ENCODE measurements around the gene CCR1. TPM values are rescaled to one million over a fixed set of nuclear protein-coding genes. Genes with fewer than 3 reads are reported as not detected.

CCR1 gene
- total RNA-seq, 1 donor from 2014 or later = 1.3 TPM

DNA sequence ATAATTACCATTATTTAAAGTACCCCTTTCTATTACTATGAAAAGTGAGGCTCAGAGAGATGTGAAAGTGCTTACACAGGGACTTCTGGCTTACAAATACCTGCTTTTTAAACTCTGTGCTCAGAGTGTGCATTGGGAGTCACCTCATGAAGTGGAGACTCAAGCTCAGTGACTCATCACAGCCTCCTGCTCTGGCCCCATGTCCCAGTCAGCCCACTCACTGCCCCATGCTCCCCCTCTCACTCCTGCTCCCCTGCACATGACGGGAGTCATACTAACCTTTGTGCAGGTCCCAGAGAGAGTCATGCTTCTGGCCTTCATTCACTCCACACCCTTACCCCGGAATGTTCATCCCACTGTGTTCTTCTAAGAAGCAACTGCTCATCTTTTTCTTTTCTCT lies 20.2 kb downstream of the CCR1 start:
- DNase-seq (ENCODE audit: extremely low spot score, unreplicated experiment) = no peak
- TF ChIP-seq, protein P1, sequence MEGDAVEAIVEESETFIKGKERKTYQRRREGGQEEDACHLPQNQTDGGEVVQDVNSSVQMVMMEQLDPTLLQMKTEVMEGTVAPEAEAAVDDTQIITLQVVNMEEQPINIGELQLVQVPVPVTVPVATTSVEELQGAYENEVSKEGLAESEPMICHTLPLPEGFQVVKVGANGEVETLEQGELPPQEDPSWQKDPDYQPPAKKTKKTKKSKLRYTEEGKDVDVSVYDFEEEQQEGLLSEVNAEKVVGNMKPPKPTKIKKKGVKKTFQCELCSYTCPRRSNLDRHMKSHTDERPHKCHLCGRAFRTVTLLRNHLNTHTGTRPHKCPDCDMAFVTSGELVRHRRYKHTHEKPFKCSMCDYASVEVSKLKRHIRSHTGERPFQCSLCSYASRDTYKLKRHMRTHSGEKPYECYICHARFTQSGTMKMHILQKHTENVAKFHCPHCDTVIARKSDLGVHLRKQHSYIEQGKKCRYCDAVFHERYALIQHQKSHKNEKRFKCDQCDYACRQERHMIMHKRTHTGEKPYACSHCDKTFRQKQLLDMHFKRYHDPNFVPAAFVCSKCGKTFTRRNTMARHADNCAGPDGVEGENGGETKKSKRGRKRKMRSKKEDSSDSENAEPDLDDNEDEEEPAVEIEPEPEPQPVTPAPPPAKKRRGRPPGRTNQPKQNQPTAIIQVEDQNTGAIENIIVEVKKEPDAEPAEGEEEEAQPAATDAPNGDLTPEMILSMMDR (conservative IDR thresholded peaks at IDR 0.05) = no peak
- Mint-ChIP-seq H3K4me1 (ENCODE audit: unreplicated experiment) (no peaks in the 10 kb centered on the region), H3K9me3 (no peaks in the 10 kb centered on the region), H3K27ac (no peak overlapping the region), H3K36me3 (no peaks in the 10 kb centered on the region), H3K27me3 (no peaks in the 10 kb centered on the region), H3K4me3 (no peak overlapping the region)

DNA sequence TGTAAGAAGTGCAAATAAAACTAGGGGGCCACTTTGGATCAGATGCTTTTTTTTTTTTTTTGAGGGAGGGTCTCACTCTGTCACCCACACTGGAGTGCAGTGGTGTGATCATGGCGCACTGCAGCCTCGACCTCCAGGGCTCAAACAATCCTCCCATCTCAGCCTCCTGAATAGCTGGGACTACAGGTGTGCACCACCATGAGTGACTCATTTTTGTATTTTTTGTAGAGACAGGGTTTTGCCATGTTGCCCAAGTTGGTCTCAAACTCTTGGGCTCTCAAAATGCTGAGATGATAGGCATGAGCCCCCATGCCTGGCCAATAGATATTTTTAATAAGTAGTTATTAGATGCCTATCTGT lies 20.8 kb downstream of the CCR1 start:
- TF ChIP-seq, protein P1 (conservative IDR thresholded peaks at IDR 0.05) = no peak
- H3K4me1 Mint-ChIP-seq (ENCODE audit: unreplicated experiment) = no peaks in the 10 kb centered on the region
- H3K27ac Mint-ChIP-seq = no peak overlapping the region
- no peaks in the 10 kb centered on the region for H3K27me3 Mint-ChIP-seq
- H3K9me3 Mint-ChIP-seq = no peaks in the 10 kb centered on the region
- DNase-seq (ENCODE audit: extremely low spot score, unreplicated experiment) = no peak
- H3K4me3 Mint-ChIP-seq = no peak overlapping the region
- H3K36me3 Mint-ChIP-seq = no peaks in the 10 kb centered on the region

DNA sequence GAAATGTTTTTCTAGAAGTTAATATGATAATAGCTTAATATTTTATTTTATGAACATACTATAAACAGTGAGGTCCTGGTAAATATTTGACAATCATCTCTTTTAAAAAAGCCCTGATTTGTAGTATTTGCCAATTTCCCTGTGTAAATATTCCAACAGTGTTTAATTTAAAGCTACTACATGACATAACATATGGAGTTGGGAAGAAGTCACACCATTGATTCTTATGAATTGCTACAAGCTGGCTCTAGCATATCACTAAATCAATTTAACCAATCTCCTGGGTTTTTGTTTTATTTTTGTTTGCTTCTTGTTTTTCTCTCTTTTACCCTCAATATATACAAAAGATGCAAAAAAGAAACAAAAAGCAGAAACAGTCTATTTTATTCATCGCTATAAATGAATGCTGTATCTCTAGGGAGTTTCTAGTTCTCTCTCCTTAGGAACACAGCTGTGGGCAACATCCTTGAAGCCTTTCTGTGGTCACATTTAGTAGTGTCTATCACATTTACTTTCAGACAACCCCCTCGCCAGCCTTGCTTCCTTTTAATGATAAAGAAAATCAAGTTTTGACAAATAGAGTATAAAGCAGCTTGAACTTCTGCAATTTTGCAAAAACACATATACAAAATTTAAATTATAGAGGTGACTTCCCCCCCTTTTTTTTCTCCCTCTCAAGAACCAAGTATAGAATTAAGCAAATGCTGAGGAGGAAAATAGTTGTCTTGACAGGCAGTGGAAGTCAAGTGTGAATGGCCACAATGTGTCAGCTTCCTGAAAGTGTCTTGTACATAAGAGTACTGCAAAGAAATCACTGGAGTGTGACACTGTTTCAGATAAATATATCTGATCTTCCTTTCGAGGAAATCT lies 21.4 kb downstream of the CCR1 start:
- Mint-ChIP-seq H3K36me3 (no peaks in the 10 kb centered on the region), H3K4me3 (no peak overlapping the region), H3K27me3 (no peaks in the 10 kb centered on the region), H3K9me3 (no peaks in the 10 kb centered on the region), H3K4me1 (ENCODE audit: unreplicated experiment) (no peaks in the 10 kb centered on the region), H3K27ac (no peak overlapping the region)
- TF ChIP-seq, protein P1 (conservative IDR thresholded peaks at IDR 0.05) = no peak
- no peak for DNase-seq (ENCODE audit: extremely low spot score, unreplicated experiment)

DNA sequence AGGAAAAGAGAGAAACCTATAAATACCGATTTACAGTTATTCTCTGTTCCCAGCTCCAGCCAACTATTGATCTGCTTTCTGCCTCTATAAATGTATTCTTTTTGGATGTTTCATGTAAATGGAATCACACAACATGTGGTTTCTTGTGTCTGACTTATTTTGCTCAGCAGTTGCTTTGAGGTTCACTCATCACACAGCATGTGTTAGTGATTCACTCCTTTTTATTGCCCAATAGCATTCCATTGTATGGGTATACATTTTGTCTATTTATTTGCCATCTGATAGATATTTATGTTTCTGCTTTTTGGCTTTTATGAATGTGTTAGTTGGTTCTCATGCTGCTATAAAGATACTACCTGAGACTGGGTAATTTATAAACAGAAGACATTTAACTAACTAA lies 23.6 kb downstream of the CCR1 start:
- Mint-ChIP-seq H3K27ac (no peak overlapping the region), H3K27me3 (no peaks in the 10 kb centered on the region), H3K9me3 (no peaks in the 10 kb centered on the region), H3K36me3 (no peaks in the 10 kb centered on the region), H3K4me3 (no peak overlapping the region), H3K4me1 (ENCODE audit: unreplicated experiment) (no peaks in the 10 kb centered on the region)
- TF ChIP-seq, protein P1 (conservative IDR thresholded peaks at IDR 0.05) = no peak
- no peak for DNase-seq (ENCODE audit: extremely low spot score, unreplicated experiment)

DNA sequence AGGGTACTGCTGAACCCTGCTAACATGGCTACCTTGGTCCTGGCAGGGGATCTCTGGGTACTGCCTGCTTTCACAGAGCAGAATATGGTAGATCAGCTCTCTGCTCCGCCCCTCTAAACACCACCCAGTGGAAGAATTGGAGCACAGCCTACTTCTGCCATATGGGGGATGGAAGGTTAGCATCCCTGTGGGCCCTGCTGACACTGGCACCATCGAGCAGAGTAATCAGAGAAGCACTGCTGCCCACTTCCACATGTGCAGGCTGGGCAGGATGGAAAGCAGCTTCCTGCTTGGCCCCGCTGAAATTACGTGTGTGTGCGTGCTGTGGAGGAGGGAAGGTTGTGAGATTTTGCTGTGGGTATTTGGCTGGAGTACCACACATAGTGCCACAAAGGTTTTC lies 24.8 kb downstream of the CCR1 start:
- Mint-ChIP-seq H3K36me3 (no peaks in the 10 kb centered on the region), H3K9me3 (no peaks in the 10 kb centered on the region), H3K27me3 (no peaks in the 10 kb centered on the region), H3K4me3 (no peak overlapping the region), H3K27ac (no peak overlapping the region), H3K4me1 (ENCODE audit: unreplicated experiment) (no peaks in the 10 kb centered on the region)
- TF ChIP-seq, protein P1 (conservative IDR thresholded peaks at IDR 0.05) = no peak
- DNase-seq (ENCODE audit: extremely low spot score, unreplicated experiment) = no peak

All from type B pancreatic cell (in vitro differentiated cells).